HG03432 (cell line): ENCODE measurements around the gene OSR1.
"Not testable (repeated sequence)": the region's sequence is repeated elsewhere in the genome, so short reads cannot be mapped to it uniquely, and the experiment has no call there.

Experiments used
- ATAC-seq: cut with Tn5 transposase; IDR thresholded peaks from one replicate; pipeline ENCODE4 v1.9.1; 2021; ENCODE audit warnings: mild to moderate bottlenecking, moderate library complexity; ENCODE audit not compliant: unreplicated experiment

The OSR1 gene

DNA sequence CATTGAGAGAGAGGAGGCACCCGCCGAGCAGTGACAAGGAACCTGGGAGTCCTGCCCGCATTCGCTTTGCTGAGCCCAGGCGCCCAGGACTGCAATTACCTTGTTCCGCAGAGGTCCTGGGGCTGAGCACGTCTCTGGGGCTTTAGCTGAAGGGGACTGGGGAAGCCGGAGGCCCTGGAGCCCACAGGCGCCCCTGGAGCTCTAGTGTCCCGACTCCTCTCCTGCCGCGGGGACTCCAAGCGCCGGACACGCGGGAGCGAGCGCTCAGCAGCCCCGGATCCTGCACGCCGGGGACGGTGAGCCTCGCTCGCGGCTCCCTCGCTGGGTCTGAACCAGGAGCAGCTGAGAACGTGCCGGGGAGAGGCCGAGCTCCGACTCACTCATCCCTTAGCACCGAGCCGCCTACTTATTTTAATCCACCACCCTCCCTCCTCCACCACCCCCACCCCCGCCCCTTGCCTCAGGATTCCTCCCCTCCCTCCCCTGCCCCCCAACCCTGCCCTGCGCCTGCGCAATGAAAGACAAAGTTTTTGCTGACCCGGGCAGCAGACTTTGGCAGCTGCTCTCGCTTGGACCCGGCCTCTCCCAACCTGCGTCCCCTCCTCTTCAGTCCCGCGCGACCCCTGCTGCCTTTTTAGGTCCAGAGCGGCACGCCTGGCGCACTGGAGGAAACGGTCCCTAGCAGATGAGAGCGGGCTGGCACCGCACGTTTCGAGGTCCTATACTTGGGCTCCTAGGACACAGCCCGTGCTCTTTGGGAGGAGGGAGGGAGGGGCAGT, at the start of gene OSR1:
Gene OSR1 (minus strand): TSS at position 382 of the 779 bp plus-strand sequence. CDS start 4,818 bp downstream, outside the sequence.
- ATAC-seq, result no peak

DNA sequence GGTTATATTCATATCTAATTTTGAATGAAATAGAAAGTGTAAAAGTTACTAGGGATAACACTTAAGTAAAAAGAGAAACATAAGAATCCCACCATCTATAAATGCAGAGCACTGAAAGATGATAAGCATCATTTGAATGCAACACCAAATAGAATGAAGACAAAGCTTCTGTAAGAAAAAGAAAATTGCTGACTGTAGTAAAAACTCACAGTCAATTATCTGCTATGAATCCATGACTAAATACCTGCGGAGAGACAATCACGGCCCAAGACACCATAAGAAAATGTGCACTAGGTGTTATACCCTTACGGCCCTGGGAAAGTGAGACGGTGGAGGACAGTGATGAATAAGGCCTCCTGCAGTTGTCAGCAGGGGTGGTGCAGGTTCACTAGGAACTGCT, 45.4 kb upstream of the OSR1 start:
- ATAC-seq, result no peak

DNA sequence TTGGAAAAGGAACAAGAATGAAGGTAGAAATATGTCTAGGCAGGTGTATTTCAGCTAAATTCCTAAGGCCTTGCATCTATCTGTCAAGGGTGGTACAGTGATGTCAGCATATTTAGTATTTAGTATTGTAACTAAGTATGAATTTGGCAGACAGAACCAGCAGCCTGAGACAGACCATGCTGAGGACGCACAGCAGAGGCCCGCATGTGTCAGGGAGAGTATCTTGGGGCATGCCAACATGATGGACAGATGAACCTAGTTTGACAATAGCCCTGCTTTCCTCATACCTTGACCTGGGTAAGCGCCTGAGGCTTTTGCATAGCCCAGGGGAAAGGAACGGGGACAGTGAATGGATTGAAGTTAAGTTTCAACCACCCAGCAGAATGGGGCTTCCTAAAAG, 33.8 kb upstream of the OSR1 start:
- ATAC-seq, result no peak

DNA sequence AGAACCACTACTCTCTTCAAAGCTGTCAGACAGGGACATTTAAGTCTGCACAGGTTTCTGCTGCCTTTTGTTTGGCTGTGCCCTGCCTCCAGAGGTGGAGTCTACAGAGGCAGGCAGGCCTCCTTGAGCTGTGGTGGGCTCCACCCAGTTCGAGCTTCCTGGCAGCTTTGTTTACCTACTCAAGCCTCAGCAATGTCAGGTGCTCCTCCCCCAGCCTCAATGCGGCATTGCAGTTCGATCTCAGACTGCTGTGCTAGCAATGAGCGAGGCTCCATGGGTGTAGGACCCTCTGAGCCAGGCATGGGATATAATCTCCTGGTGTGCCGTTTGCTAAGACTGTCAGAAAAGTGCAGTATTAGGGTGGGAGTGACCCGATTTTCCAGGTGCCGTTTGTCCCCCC, 31.0 kb upstream of the OSR1 start:
- ATAC-seq, result not testable (repeated sequence)

DNA sequence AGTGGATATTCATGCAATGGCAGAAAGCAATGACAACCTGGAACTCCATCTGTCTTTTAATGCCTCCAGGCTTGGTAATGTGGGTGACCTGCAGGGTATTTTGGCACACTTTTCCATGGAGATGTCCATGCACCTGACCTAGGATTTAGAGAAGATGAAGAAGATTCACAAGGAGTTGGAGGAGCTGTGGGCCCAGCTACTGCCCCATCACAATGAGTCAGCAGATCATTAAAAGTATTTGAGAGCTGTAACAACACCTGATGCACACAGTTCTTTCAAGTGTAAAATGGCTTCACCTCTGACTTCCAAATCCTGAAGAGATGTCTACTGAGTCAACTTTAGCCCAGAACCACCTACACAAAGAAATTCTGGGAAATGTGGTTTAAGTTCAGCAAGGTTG, 22.1 kb upstream of the OSR1 start:
- ATAC-seq, result no peak

DNA sequence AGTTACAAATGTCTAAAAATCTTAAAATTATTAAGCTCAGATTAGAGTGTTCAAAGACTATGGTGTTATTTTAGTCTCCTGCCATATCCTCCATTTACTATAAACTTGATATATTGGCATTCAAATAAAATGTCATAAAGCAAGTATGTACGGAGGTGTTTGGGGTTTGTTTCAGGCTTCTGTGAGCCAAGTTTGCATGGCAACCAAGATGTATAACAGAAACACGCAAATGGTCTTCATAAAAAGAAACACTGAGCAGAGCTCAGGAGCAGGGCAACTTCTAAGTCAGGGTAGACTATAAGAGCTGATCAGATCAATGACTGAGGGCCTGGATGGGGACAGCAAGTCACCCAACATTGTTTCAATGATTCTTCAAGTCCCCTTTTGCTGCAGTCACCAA, 20.5 kb upstream of the OSR1 start:
- ATAC-seq, result no peak

DNA sequence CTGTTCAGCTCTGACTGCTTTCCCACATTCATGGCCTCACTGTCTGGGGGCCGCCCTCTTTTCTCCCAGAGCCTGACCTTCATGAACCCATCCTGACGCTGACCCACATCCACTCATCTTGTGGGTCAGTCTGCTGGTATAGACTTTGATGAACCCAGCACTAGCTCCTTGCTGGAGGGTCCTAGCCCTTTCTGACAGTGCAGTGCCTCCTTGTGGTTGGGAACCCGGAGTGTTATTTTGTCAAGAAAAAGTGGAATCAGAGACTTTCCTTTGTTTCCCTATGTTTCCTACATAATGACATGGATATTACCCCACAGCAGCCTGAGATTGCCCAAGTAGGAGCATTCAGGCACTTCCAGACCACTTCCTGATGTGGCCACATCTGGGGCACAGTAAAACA, 19.3 kb upstream of the OSR1 start:
- ATAC-seq, result no peak

DNA sequence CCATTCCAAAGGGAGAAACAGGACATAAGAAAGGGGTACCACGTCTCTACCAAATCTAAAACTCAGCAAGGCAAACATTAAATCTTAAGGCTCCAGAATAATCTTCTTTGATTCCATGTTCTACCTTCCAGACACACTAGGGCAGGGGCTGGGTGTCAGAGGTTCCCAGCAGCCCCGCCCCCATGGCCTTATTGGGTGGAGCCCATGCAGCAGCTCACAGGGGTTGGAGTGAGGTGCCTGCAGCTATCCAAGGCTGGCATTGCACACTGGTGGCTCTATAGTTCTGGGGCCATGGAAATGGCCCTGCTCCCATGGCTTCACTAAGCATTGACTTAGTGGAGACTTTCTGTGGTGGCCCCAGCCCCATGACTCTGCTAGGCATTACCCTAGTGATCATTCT, 14.9 kb upstream of the OSR1 start:
- no peak for ATAC-seq

DNA sequence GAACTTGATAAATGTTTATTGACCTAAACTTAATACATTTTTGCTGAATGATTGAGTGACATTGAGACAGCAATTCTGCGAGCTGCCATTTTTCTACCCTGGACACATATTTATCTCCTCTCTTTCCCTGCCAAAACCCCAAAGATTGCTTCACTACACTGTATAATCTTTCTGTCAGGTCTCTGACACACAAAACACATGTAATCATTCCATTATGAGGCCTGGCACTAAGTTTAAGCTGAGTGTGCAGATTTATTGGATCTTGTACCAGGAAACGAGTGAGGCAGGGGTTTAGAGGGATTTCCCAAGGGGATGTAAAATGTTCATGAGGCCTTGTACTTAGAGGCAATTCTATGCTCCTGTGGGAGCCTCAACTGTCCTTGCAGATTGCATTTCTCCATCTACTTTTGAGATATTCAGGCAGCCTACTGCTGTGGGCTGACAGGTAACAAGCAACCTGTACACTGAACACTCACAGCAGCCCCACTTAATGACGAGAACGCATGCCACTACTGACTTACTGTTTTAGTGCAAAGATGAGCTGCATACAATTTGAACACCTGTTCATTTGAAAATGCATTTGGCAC, 13.7 kb upstream of the OSR1 start:
- no peak for ATAC-seq

DNA sequence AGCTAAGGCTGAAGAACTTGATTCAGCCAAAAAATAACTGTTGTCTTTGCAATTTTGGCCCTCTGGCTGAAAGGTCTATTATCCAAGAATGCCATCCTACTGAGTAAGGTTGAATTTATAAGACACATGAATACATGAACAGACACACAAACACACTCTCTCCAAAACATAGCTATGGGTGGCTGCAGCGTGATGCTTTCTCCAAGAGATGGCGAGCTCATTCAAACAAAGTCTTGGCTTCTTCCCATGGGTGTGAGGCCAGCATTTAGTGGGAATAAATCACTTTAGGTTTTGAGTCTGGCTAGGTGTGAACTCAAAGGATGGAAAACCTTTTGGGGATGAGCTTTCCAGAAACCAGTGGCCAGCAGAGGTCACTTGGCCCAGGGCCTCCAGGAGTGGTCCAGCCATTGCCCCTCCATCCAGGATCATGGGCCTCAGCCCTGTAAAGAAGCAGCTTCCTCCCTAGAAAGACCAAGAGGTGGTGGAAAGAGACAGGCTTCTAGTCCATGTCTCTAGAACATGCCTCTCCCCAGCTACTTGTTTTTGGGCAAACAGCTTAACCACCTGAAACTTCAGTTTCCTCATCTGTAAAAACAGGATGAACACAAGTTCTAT, 11.0 kb upstream of the OSR1 start:
- no peak for ATAC-seq

DNA sequence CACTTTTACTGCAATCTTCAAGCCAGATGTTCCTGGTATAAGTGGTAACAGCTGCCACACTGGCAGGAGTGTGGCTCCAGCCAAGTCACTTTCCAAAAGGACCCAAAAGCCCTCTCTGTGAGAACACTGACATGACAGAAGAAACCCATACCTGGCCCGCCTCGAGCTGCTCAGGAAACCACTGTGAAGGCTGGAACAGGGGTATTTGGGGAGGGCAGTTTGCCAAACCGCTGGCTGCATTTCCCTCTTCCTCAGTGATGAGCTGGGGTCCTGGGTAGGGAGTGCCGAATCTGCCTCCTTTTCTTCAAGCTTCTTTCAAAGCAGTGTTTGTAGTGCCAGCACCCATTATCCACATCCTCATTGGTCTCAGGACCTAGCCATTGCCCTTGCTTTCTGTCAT, 10.3 kb upstream of the OSR1 start:
- no peak for ATAC-seq

DNA sequence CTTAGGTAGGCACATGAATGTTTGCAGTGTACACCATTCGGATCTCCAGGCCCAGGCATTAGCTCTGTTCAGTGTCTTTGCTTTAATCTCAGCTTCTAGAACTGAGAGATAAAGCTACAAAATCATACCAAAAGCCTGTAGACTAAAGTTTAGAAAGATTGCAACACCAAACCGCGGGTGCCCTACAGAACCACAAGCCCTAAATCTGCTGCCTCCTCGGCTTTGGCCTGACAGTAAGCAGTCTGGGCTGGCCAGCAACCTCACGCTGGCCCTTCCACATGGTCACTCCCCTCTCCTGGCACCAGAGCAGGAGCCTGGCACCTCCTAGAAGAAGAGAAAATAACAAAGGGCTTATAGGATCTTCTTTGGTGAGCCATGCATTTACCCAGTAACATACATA, 8.9 kb upstream of the OSR1 start:
- no peak for ATAC-seq

DNA sequence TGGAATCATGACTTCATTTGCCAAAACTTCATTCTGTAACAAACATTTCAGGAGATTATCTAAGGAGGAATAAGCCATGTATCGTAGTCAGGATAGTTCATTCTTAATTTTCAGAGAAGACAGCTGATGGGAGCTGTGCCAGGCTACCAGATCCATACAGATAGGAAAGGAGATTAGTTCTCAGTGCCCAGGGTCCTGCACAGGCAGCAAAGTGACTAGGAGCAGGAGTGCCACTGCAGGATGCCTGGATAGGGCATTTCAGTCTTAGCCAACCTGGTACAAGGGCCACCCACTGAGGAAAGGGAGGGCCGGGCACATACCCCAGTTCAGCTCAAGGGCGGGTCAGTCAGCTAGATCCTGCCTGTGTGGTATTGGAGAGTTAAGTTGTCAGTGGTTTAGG, 6.7 kb upstream of the OSR1 start:
- ATAC-seq, result no peak

DNA sequence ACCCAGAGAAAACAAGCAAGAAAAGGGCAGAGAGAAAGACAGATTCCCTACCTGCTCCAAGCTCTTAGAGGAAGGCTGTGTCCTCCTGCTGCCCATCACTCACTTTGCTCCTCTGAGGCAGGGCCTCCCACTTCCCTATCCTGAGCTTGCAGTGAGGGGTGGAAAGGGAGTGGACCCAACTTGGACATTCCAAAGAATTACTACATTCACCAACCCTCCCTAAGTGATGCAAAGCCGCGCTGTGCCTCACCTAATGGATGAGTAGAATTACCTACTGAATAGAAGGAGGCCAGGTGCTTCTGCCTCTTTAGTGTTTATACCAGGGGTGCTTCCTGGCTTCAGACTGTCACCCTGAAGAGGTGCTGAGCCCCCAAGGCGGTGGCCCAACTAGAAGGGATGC, 5.6 kb upstream of the OSR1 start:
- no peak for ATAC-seq

DNA sequence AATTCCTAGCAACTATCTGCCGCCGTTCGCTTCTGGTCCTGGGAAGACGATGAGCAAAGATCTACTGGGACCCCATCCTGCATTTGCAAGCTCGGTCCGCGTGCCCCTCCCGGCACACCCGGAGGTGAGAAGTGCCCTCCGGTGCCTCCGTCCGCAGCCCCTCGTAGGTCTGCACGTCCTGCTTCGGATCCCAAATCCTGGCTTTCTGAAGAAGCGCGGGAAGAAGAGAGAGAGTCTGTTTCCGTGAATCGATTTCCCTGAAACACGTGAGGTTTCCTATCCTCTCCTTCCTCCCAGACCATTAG, 5.0 kb upstream of the OSR1 start:
- ATAC-seq, result no peak

DNA sequence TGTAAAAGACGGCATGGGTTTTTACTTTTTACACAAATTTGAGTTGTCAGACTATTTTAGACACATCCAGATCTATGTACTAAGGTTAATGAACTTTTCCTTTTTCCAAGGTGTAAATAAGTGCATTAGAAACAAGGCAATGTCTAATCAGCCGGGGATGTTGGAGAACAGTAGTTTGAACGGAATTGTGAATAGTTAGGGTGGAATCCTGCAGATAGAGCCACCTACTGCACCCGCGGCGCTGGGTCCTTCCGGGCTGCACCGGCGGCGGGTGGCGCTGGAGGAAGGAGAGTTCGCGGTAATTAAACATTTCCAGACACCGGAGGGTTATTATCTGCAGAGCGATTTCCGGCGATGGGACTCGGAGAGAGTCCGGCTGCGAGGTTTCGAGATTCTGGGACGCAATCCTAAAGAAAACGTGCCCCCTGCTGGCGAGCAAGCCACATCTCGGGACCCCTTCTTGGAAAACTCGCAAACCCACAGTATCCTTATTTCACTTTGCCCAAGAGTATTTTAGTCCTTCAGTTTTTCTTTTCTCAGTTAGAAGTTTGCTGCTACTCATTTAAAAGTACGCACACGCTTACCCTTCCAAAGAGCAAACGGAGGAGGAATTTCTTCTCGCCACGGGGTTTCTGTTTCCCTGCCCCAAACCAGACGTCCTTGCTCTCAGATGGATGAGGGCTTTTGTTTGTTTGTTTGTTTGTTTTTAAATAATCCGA, 4.5 kb upstream of the OSR1 start:
- ATAC-seq, result no peak

DNA sequence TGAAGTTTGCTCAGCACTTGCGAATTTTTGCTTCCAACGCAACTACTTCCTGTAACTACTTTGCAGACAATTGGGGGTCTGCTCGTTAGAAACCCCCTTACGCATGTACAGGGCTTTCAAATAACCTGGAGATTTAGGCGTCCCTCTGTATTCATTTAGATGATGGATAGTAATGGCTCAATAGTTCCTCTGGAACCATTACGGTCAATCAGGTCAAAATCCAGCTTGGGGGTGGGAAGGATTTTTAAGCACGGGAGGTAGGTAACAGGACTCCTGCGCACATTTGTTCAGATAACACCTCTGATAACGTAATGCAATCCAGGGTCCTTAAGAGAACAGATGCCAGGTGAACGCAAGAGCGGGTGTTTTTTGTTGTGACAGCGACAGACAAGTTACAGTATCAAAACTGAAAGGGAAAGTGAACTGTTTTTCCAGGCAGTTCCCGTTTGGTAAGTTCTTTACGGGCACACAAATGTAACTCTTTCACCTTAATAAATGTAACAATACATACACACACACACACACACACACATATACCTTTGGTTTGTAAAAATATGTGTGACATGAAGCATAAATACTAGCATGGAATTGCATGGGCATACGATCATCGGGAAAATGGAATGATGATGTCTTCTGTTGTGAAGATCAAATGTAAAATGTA, 3.8 kb upstream of the OSR1 start:
- ATAC-seq, result no peak

DNA sequence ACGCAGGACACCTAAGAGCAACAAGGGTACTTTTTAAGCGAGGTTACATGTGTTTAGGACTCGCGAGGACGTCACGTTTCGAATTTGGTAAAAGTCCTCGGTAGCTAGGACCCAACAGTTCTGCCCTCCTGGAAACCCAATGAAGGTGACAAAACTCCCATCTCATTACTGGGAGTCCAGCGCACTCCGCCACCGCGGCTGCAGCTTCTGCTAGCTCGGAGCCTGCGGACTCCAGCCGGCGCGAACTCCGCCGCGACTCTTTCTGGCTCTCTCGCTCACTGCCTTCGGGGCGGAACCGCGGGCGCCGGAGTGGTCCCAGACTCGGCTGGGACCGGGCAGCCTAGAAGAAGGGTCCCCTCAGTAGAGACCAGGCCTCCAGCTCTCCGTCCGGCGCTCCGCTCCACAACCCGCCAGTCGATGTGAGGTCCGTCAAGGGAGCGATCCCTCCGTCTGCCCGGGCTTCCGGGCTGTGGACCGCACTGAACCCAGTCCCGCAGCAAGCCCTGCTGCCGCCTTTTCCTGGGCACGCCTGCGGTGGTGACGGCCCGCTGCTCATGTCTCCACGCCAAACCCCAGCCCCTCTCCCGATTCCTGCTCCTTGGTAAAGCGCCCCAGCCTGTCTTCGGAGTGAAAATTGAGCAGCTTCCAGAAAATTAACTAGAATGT, 3.0 kb upstream of the OSR1 start:
- no peak for ATAC-seq

DNA sequence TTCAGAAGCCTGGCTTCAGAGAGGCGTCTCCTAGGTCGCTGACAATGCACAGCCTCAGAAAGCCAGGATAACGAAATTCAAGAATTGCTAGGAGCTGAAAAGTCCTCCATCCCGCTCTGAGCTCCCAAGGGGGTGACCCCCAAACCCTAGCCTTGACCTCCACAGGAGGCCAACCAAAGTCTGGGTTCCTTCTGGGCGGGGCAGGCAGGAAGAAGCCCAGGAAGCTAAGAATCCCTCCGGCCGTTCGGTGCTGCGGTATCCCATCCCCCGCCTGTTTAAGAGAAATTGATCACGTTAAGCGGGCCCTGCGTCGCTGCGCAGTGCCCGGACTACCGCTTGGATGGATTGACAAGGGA, 2.5 kb upstream of the OSR1 start:
- ATAC-seq, result no peak

DNA sequence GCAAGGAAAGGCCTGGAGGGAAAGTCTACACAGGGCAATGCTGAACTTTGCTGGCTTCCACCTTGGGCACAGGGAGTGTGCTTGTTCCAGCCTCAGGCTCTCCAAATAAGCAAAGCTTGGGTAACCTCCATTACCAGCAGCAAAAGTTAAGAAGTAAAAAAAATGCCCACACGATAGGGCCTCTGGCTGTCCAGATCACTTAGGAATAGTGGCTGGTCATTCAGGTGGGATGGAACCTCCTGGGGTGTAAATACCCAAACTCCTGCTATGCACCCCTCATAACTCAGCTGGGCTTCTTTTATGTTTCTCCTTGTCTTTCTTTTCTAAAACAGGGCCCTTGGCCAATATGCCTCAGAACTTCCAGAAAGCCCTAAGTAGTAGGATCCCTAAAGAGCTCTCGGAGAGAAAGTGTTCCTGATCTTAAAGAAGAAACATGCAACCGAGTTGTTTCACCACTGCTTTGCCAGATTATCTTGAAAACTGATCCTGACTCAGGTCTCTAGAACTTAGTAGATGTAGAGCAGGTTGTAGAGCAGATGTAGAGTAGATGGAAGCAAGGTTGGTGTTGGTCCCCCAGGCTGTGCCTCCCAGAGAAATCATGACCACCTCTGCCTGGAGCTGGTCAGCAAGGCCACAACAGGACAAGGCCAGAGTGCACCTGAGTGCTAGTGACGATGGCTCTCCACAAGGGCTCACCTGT, 2.0 kb upstream of the OSR1 start:
- ATAC-seq, result no peak
